A549 (cell line): Measurements from ENCODE around the gene PCNP.

Experiments used
- CEBPB ChIP-seq, 2 experiments: fragments of >200 bp in 1 of 2; sonication (Bioruptor Twin) in 1 of 2; formaldehyde crosslinking in 1 of 2; IDR thresholded peaks; 2 replicates each; pipeline ENCODE4 v1.6.1; 2012 to 2016
- CHD2 ChIP-seq: fragments of 150-350 bp; IDR thresholded peaks from 2 replicates; pipeline ENCODE4 v1.6.1; 2014; ENCODE audit warnings: low read length; ENCODE audit not compliant: partially characterized antibody
- CTCF ChIP-seq: fragments of >200 bp; sonication (Bioruptor Twin); formaldehyde crosslinking; IDR thresholded peaks from 3 replicates; pipeline ENCODE4 v1.5.1; 2016
- E2F6 ChIP-seq: IDR thresholded peaks from 2 replicates; pipeline ENCODE4 v1.6.1; 2012; ENCODE audit warnings: low read depth, borderline replicate concordance
- EP300 ChIP-seq, 2 experiments: fragments of >200 bp; sonication (Bioruptor Twin); formaldehyde crosslinking; IDR thresholded peaks; 2 replicates in 1 of 2; 3 replicates in 1 of 2; pipeline ENCODE4 v1.6.1; 2016 to 2017
- ESRRA ChIP-seq: fragments of 150-350 bp; IDR thresholded peaks from 2 replicates; pipeline ENCODE4 v1.6.1; 2014; ENCODE audit warnings: mild to moderate bottlenecking, low read length, borderline replicate concordance
- JUN ChIP-seq, 2 experiments: fragments of >200 bp; sonication (Bioruptor Twin); formaldehyde crosslinking; IDR thresholded peaks; 2 replicates in 1 of 2; 3 replicates in 1 of 2; pipeline ENCODE4 v1.6.1; 2016 to 2017
- NR3C1 ChIP-seq: fragments of >200 bp; sonication (Bioruptor Twin); formaldehyde crosslinking; IDR thresholded peaks from 3 replicates; pipeline ENCODE4 v1.6.1; 2017
- POLR2A ChIP-seq: IDR thresholded peaks from 2 replicates; pipeline ENCODE4 v1.6.1; 2012; ENCODE audit warnings: mild to moderate bottlenecking, low read length
- REST ChIP-seq: fragments of 200-600 bp; sonication (generic); IDR thresholded peaks from 2 replicates; pipeline ENCODE4 v1.6.1; 2016; ENCODE audit warnings: antibody characterized with exemption, mild to moderate bottlenecking, moderate library complexity
- USF2 ChIP-seq: fragments of 450-650 bp; IDR thresholded peaks from 2 replicates; pipeline ENCODE4 v1.6.1; 2014; ENCODE audit warnings: antibody characterized with exemption
- ZC3H11A ChIP-seq: fragments of 450-650 bp; IDR thresholded peaks from 2 replicates; pipeline ENCODE4 v1.6.1; 2014; ENCODE audit warnings: antibody characterized with exemption, mild to moderate bottlenecking

- no peak for TF ChIP-seq CTCF
- TF ChIP-seq NR3C1 = no peak
- TF ChIP-seq ESRRA = no peak
- TF ChIP-seq ZC3H11A = no peak
- no peak for TF ChIP-seq POLR2A
- no peak for TF ChIP-seq CHD2
- no peak for TF ChIP-seq EP300 (IDR thresholded peaks at IDR 0.05)
- TF ChIP-seq CEBPB (IDR thresholded peaks at IDR 0.05) = no peak
- TF ChIP-seq USF2 = no peak
- TF ChIP-seq E2F6 = no peak
- no peak for TF ChIP-seq JUN (IDR thresholded peaks at IDR 0.05)
- TF ChIP-seq REST = no peak
Measured at GRCh38 chr3:101602731-101603130, 28.8 kb downstream of the PCNP start.
